ENCODE measurements around the gene CEACAM8.
"Not testable (repeated sequence)": the region's sequence is repeated elsewhere in the genome, so short reads cannot be mapped to it uniquely, and the experiment has no call there.

The CEACAM8 gene

DNA sequence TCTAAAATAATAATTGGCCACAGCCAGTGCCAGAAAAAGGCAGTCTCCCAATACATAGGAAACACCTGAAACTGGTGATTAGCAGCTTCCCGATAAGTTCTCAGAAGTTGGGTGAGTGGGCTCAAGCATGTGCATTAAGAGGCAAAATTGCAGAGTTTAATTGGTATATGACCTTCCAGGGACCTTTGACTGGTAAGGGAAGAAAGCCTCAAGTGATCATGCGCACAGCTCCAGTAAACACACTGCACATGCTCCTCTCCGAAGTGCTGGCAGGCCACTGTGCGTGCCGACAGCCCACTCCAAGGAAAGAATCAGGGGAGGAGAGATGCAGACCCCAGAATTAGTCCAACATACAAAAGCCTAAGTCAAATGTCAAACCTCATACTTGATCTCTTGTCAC lies 18.9 kb upstream of the CEACAM8 start:
- FAIRE-seq (no peak), DNase-seq (ENCODE audit: insufficient read length, low spot score) (no peak)
- TF ChIP-seq POU2F2 (IDR thresholded peaks at IDR 0.05; ENCODE audit: low read depth, low read length) (no peak), PAX5 (IDR thresholded peaks at IDR 0.05; ENCODE audit: insufficient read depth, low read length, severe bottlenecking) (no peak), SPI1 (IDR thresholded peaks at IDR 0.05; ENCODE audit: low read depth, low read length) (no peak), POLR2A (IDR thresholded peaks at IDR 0.05; ENCODE audit: low read depth, low read length) (no peak), POLR2AphosphoS5 (IDR thresholded peaks at IDR 0.05; ENCODE audit: low read depth, low read length) (no peak), TAF1 (IDR thresholded peaks at IDR 0.05; ENCODE audit: low read depth, low read length) (no peak)

DNA sequence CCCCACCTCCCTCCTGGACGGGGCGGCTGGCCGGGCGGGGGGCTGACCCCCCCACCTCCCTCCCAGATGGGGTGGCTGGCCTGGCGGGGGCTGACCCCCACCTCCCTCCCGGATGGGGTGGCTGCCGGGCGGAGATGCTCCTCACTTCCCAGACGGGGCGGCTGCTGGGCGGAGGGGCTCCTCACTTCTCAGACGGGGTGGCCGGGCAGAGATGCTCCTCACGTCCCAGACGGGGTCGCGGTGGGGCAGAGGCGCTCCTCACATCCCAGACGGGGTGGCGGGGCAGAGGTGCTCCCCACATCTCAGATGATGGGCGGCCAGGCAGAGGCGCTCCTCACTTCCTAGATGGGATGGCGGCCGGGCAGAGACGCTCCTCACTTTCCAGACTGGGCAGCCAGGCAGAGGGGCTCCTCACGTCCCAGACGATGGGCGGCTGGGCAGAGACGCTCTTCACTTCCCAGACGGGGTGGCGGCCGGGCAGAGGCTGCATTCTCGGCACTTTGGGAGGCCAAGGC lies 15.7 kb upstream of the CEACAM8 start:
- not testable (repeated sequence) for FAIRE-seq; DNase-seq (ENCODE audit: insufficient read length, low spot score)

DNA sequence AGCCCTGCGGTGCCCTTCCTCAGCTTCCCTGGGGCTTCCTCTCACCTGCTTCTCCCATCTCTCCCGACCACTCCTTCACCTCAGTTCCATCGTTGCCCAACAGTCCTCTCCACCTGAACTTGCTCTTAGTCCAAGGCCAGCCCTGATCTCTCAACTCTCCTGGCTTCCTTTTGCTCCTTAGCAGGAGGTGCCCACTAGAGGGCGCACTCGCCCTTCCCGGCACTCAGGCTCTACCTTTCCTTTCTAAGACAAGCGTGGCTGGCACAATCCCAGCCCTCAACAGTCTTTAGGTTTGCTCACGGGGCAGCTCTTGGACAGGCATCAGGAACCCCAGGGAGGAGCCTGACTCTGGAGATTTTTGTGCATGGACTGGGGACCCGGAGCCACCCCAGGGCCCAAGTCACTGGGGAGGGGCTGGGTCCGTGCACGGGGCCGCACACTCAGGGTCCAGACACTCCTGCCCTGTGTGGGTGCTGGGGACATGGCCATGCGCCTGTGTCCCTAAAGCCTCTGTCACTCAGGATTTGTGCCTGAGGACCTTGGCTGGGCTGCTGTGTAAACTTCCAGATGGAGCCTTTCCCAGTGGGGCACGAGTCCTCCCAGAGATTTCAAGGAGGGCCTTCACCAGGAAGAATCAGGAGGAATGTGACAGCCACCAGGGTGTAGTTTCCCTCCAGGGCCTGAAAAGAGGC lies 12.1 kb upstream of the CEACAM8 start:
- TF ChIP-seq POLR2A (IDR thresholded peaks at IDR 0.05; ENCODE audit: low read depth, low read length) (no peak), SPI1 (IDR thresholded peaks at IDR 0.05; ENCODE audit: low read depth, low read length) (no peak), POU2F2 (IDR thresholded peaks at IDR 0.05; ENCODE audit: low read depth, low read length) (no peak), POLR2AphosphoS5 (IDR thresholded peaks at IDR 0.05; ENCODE audit: low read depth, low read length) (no peak), PAX5 (IDR thresholded peaks at IDR 0.05; ENCODE audit: insufficient read depth, low read length, severe bottlenecking) (no peak), TAF1 (IDR thresholded peaks at IDR 0.05; ENCODE audit: low read depth, low read length) (no peak)
- FAIRE-seq: peak; percentile 79
- peak; percentile 67 for DNase-seq (ENCODE audit: insufficient read length, low spot score)

DNA sequence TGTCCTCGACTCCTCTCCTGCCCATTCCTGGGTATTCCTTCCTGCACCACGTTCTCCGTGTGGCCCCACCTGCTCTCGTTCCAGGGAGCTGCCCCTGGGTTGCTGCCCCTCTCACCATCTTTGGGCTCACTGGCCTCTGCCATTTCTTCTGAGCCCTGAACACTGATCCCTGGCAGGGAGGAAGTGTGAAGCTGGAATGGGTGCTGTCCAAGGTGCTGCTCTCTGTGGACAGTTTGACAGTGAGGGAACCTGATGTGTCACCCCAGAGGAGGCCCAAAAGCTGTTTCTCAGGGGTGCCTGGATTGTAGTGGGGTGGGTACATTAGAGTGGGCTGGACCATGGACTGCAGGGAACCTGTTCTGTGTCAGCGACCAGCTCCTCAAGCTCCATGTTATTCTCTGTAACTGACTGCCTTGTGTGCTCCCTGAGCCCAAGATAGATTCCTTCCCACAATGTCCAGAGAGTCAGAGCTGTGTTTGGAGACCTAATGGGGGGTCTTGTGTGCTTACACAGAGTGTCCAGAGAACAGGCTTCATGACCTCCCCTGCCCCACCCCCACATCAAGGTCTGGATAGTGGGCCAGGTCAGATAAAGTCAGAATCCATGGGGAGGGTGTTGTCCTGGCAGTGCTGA lies 7.2 kb upstream of the CEACAM8 start:
- no peak for DNase-seq (ENCODE audit: insufficient read length, low spot score)
- TF ChIP-seq SPI1 (IDR thresholded peaks at IDR 0.05; ENCODE audit: low read depth, low read length) (peak; percentile 62), POLR2AphosphoS5 (IDR thresholded peaks at IDR 0.05; ENCODE audit: low read depth, low read length) (no peak)
- FAIRE-seq: no peak

DNA sequence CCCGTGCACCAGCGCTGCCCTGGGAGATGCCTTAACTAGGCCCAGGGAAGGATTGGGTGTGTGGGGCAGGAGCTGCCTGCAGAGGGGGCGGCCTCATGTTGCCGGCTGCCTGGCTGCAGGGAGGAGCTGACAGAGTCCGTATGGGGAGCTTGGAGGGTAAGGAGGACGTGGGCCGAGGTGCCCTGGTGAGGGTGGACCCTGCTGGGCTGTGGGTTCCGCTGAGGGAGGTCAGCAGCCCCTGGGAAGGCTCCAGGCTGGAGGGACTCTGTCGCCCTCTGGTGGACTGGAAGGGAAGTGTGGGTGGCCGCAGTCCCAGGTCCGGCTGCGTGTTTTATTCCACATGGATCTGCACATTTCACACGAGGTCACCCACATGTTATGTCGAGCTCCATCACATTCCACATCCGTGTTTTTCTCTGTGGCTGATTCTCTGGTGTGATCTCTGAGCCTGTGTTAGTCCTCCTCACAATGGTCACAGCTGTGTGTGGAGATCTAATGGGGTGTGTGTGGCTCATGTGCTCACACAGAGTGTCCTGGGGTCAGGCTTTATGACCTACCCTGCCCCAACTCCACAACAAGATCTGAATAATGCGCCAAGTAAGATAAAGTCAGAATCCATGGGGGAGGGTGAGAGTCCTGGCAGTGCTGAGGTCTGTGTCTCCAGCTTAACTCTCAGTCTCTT lies 1.8 kb upstream of the CEACAM8 start:
- TF ChIP-seq TAF1 (IDR thresholded peaks at IDR 0.05; ENCODE audit: low read depth, low read length) (no peak), PAX5 (IDR thresholded peaks at IDR 0.05; ENCODE audit: insufficient read depth, low read length, severe bottlenecking) (no peak), POU2F2 (IDR thresholded peaks at IDR 0.05; ENCODE audit: low read depth, low read length) (no peak), SPI1 (IDR thresholded peaks at IDR 0.05; ENCODE audit: low read depth, low read length) (no peak), POLR2A (IDR thresholded peaks at IDR 0.05; ENCODE audit: low read depth, low read length) (no peak), POLR2AphosphoS5 (IDR thresholded peaks at IDR 0.05; ENCODE audit: low read depth, low read length) (no peak)
- DNase-seq (ENCODE audit: insufficient read length, low spot score): no peak
- FAIRE-seq: peak; percentile 81

DNA sequence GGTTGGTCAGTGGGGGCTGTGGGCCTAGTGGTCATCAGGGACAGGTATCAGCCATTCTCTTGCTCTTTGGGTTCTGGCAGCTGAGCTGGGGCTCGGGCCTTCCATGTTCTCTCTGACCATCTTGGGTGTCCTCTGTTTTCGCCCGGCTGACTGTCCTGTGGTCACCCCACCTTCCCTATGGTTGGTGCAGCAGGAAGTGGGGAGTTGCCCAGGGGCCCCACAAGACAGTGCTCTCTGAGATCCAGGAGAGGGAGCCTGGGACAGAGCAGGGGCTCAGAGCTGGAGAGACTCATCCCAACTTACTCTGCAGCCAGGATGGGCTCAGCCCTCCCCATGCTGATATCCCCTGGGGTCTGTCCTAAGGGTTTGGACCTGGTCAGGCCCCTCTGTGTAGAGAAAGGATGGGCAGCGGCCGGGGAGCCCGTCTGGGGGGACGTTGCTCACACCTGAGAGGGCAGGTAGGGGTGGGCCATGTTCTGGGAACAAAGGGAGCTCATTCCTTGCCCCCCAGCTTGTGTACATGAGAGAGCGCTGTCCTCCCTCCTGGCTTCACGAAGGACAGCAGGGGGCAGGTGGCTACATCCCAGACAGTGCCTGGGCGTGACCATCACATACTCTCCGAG lies 937 bp upstream of the CEACAM8 start:
- TF ChIP-seq SPI1 (IDR thresholded peaks at IDR 0.05; ENCODE audit: low read depth, low read length) (no peak), POU2F2 (IDR thresholded peaks at IDR 0.05; ENCODE audit: low read depth, low read length) (no peak)
- no peak for DNase-seq (ENCODE audit: insufficient read length, low spot score)
- FAIRE-seq: no peak

DNA sequence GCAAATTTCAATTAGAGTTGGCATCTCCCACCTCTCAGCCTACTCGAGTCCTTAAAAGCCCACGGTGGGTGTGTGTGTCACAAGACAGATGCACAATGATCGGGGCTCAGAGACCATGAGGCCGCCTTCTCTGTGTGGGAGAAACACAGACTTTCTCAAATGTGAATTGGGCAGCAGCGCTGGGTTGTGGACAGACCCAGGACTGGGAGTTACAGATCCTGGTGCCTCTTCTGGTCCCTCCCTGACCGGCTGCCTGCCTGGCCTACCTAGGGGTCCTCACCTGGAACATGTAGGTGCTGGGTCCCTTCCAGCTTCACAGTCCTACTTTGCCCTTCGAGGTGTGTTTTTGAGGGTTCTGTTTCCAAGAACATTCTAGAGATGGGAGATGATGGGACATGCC lies 4.9 kb downstream of the CEACAM8 start:
- FAIRE-seq (no peak), DNase-seq (ENCODE audit: insufficient read length, low spot score) (no peak)
- no peak for TF ChIP-seq POU2F2 (IDR thresholded peaks at IDR 0.05; ENCODE audit: low read depth, low read length)

DNA sequence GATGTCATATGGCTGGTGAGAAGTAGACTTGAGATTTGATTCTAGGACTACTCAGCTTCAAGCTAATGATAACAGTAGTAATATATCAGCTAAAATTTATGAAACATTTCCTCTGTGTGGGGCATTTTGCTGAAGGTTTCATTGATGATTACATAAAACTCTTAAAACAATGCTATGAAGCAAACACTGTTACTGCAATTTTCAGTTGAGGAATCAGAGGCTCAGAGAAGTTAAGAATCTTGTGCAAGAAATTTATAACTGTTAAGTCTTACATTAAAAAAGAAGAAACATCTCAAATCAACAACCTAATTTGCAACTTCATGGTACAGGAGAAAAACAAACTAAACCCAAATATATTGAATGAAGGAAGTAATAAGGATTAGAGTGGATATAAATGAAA lies 10.3 kb downstream of the CEACAM8 start:
- no peak for TF ChIP-seq POLR2AphosphoS5 (IDR thresholded peaks at IDR 0.05; ENCODE audit: low read depth, low read length)
- no peak for TF ChIP-seq POU2F2 (IDR thresholded peaks at IDR 0.05; ENCODE audit: low read depth, low read length)
- no peak for TF ChIP-seq POLR2A (IDR thresholded peaks at IDR 0.05; ENCODE audit: low read depth, low read length)
- no peak for TF ChIP-seq PAX5 (IDR thresholded peaks at IDR 0.05; ENCODE audit: insufficient read depth, low read length, severe bottlenecking)
- no peak for TF ChIP-seq TAF1 (IDR thresholded peaks at IDR 0.05; ENCODE audit: low read depth, low read length)
- TF ChIP-seq SPI1 (IDR thresholded peaks at IDR 0.05; ENCODE audit: low read depth, low read length): no peak
- no peak for DNase-seq (ENCODE audit: insufficient read length, low spot score)
- no peak for FAIRE-seq

DNA sequence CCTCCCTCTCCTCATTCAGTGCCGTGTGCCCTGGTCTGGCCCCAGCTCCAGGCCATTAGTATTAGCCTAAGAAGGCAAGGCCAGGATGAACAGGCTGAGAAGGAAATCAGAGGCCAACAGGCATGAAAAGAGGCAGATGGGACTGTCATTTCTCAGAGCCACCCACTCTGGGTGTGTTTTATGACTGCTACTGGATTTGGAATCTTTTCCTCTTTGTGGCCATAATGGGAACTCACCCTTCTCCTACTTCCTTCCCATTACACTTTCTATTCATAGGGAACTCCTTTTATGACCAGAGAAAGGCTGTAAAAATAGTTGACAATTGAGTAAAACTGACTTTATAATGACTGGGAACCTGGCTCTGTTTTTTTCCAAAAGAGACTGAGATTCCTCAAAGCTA lies 17.7 kb downstream of the CEACAM8 start:
- TF ChIP-seq POU2F2 (IDR thresholded peaks at IDR 0.05; ENCODE audit: low read depth, low read length) (no peak), SPI1 (IDR thresholded peaks at IDR 0.05; ENCODE audit: low read depth, low read length) (no peak), POLR2A (IDR thresholded peaks at IDR 0.05; ENCODE audit: low read depth, low read length) (no peak), PAX5 (IDR thresholded peaks at IDR 0.05; ENCODE audit: insufficient read depth, low read length, severe bottlenecking) (no peak), TAF1 (IDR thresholded peaks at IDR 0.05; ENCODE audit: low read depth, low read length) (no peak), POLR2AphosphoS5 (IDR thresholded peaks at IDR 0.05; ENCODE audit: low read depth, low read length) (no peak)
- FAIRE-seq: no peak
- DNase-seq (ENCODE audit: insufficient read length, low spot score): no peak

DNA sequence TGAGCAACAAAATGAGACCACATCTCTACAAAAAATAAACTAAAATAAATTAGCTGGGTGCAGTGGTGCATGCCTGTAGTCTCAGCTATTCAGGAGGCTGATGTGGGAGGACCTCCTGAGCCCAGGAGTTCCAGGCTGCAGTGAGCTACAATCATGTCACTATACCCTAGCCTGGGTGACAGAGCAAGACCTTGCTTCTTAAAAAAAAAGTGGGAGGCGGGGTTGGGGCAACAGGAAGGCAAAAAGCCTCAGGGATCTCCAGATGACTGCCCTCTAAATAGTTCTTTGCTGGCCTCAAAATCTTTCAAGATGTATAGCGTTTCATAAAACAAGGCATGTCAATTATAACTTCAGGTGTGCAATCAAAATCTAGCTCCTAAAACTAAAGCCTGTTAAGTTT lies 18.5 kb downstream of the CEACAM8 start:
- FAIRE-seq: no peak
- TF ChIP-seq POU2F2 (IDR thresholded peaks at IDR 0.05; ENCODE audit: low read depth, low read length) (no peak), POLR2A (IDR thresholded peaks at IDR 0.05; ENCODE audit: low read depth, low read length) (no peak), TAF1 (IDR thresholded peaks at IDR 0.05; ENCODE audit: low read depth, low read length) (no peak), SPI1 (IDR thresholded peaks at IDR 0.05; ENCODE audit: low read depth, low read length) (no peak), PAX5 (IDR thresholded peaks at IDR 0.05; ENCODE audit: insufficient read depth, low read length, severe bottlenecking) (no peak), POLR2AphosphoS5 (IDR thresholded peaks at IDR 0.05; ENCODE audit: low read depth, low read length) (no peak)

More for the DNA sequence above, 18.5 kb downstream of the CEACAM8 start:
- no peak for DNase-seq (ENCODE audit: insufficient read length, low spot score)

Measured in GM12891 (cell line).